A549 (cell line): ENCODE results near the gene ST6GALNAC5. TPM values are rescaled to one million over a fixed set of nuclear protein-coding genes. Genes with fewer than 3 reads are reported as not detected.

Experiments used
- ATAC-seq, 2 experiments: fragments of 200-7000 bp in 1 of 2; fragments of >200 bp in 1 of 2; cut with Nextera tagmentation in 1 of 2; cut with Tn5 transposase in 1 of 2; 3 replicates each; pipeline versions ENCODE4 v1.8.0 to v1.9.1; 2018 to 2020; ENCODE audit warnings: mild to moderate bottlenecking in 1 of 2, moderate library complexity in 1 of 2
- CTCF ChIA-PET: fragments of 300-600 bp; sonication (Branson Sonifier 250); formaldehyde crosslinking; extraction: SDS; loops from one replicate; lab custom pipeline; 2021; ENCODE audit warnings: antibody characterized with exemption, inconsistent platforms; lab: Yijun Ruan, JAX
- POLR2A ChIA-PET: fragments of 350-600 bp; formaldehyde crosslinking; extraction: SDS; loops from one replicate; lab custom pipeline; 2021; ENCODE audit warnings: antibody characterized with exemption, inconsistent platforms; lab: Yijun Ruan, JAX
- DNase-seq, 2 experiments: peaks; one replicate each; pipeline versions ENCODE4 v3.0.0 to v3.0.0-alpha.2; 2011 to 2016; ENCODE audit warnings: low read depth in 1 of 2, low spot score in 1 of 2
- FAIRE-seq: peaks from 2 replicates; lab custom pipeline; 2011; peaks lifted over from hg19 to GRCh38; lab: Jason Lieb, UNC
- H3K27ac ChIP-seq, 2 experiments: fragments of >200 bp; sonication (Bioruptor Twin); formaldehyde crosslinking; 3 replicates each; pipeline ENCODE4 v1.5.1; 2016 to 2017
- H3K4me1 ChIP-seq: fragments of >200 bp; sonication (Bioruptor Twin); formaldehyde crosslinking; 3 replicates; pipeline ENCODE4 v1.6.1; 2016
- H3K4me2 ChIP-seq: fragments of >200 bp; sonication (Bioruptor Twin); formaldehyde crosslinking; 3 replicates; pipeline ENCODE4 v1.6.1; 2016
- H3K4me3 ChIP-seq: fragments of >200 bp; sonication (Bioruptor Twin); formaldehyde crosslinking; 3 replicates; pipeline ENCODE4 v1.5.1; 2016
- H3K9me3 ChIP-seq: fragments of >200 bp; sonication (Bioruptor Twin); formaldehyde crosslinking; 3 replicates; pipeline ENCODE4 v1.6.1; 2016
- BCL3 ChIP-seq: fragments of >200 bp; sonication (Bioruptor Twin); formaldehyde crosslinking; IDR thresholded peaks from 3 replicates; pipeline ENCODE4 v1.6.1; 2016
- BHLHE40 ChIP-seq: IDR thresholded peaks from 2 replicates; pipeline ENCODE4 v1.6.1; 2012; ENCODE audit warnings: low read depth, low read length, inconsistent platforms
- CBX2 ChIP-seq: fragments of 200-600 bp; sonication (generic); IDR thresholded peaks from 2 replicates; pipeline ENCODE4 v1.6.1; 2016; ENCODE audit warnings: low read depth, mild to moderate bottlenecking, borderline replicate concordance
- CBX8 ChIP-seq: fragments of 200-600 bp; sonication (generic); IDR thresholded peaks from 2 replicates; pipeline ENCODE4 v1.6.1; 2016
- CEBPB ChIP-seq, 2 experiments: fragments of >200 bp in 1 of 2; sonication (Bioruptor Twin) in 1 of 2; formaldehyde crosslinking in 1 of 2; IDR thresholded peaks; 2 replicates each; pipeline ENCODE4 v1.6.1; 2012 to 2016
- CTCF ChIP-seq: fragments of >200 bp; sonication (Bioruptor Twin); formaldehyde crosslinking; IDR thresholded peaks from 3 replicates; pipeline ENCODE4 v1.5.1; 2016
- EHMT2 ChIP-seq: fragments of 200-600 bp; sonication (generic); IDR thresholded peaks from 2 replicates; pipeline ENCODE4 v1.6.1; 2016; ENCODE audit warnings: antibody characterized with exemption, low read depth, mild to moderate bottlenecking, moderate library complexity
- HDAC2 ChIP-seq: fragments of 200-600 bp; sonication (generic); IDR thresholded peaks from 2 replicates; pipeline ENCODE4 v1.6.1; 2016
- HMGXB4 ChIP-seq: fragments of 250-450 bp; sonication (Bioruptor Pico); IDR thresholded peaks from 2 replicates; pipeline ENCODE4 v1.5.0; 2021; ENCODE audit warnings: mild to moderate bottlenecking, moderate library complexity, borderline replicate concordance
- HOXA7 ChIP-seq: fragments of 250-450 bp; sonication (Bioruptor Pico); IDR thresholded peaks from 2 replicates; pipeline ENCODE4 v1.5.0; 2020; ENCODE audit warnings: mild to moderate bottlenecking, moderate library complexity
- JUN ChIP-seq, 2 experiments: fragments of >200 bp; sonication (Bioruptor Twin); formaldehyde crosslinking; IDR thresholded peaks; 2 replicates in 1 of 2; 3 replicates in 1 of 2; pipeline ENCODE4 v1.6.1; 2016 to 2017
- JUNB ChIP-seq: fragments of >200 bp; sonication (Bioruptor Twin); formaldehyde crosslinking; IDR thresholded peaks from 2 replicates; pipeline ENCODE4 v1.6.1; 2016
- KDM1A ChIP-seq: fragments of 200-600 bp; sonication (generic); IDR thresholded peaks from 2 replicates; pipeline ENCODE4 v1.6.1; 2016; ENCODE audit warnings: low read depth, mild to moderate bottlenecking
- KDM5A ChIP-seq: fragments of 200-600 bp; sonication (generic); IDR thresholded peaks from 2 replicates; pipeline ENCODE4 v1.6.1; 2016; ENCODE audit warnings: antibody characterized with exemption, mild to moderate bottlenecking
- MYC ChIP-seq: IDR thresholded peaks from 2 replicates; pipeline ENCODE4 v1.6.1; 2012; ENCODE audit warnings: mild to moderate bottlenecking, inconsistent platforms, low read length, improper control_type of control experiment, borderline replicate concordance
- NPAS2 ChIP-seq: fragments of 250-450 bp; sonication (Bioruptor Pico); IDR thresholded peaks from 2 replicates; pipeline ENCODE4 v1.8.0; 2022; ENCODE audit warnings: mild to moderate bottlenecking, moderate library complexity, borderline replicate concordance
- RARB ChIP-seq: fragments of 250-450 bp; sonication (Bioruptor Pico); IDR thresholded peaks from 2 replicates; pipeline ENCODE4 v1.8.0; 2021; ENCODE audit warnings: mild to moderate bottlenecking, moderate library complexity
- RCOR1 ChIP-seq: fragments of 150-350 bp; IDR thresholded peaks from 2 replicates; pipeline ENCODE4 v1.6.1; 2014; ENCODE audit warnings: antibody characterized with exemption, low read length, low read depth
- REST ChIP-seq: fragments of 200-600 bp; sonication (generic); IDR thresholded peaks from 2 replicates; pipeline ENCODE4 v1.6.1; 2016; ENCODE audit warnings: antibody characterized with exemption, mild to moderate bottlenecking, moderate library complexity
- RFX5 ChIP-seq: fragments of 450-650 bp; IDR thresholded peaks from 2 replicates; pipeline ENCODE4 v1.7.1; 2014; ENCODE audit warnings: antibody characterized with exemption, mild to moderate bottlenecking, moderate library complexity
- RNF2 ChIP-seq: fragments of 200-600 bp; sonication (generic); IDR thresholded peaks from 2 replicates; pipeline ENCODE4 v1.6.1; 2016; ENCODE audit warnings: low read depth, mild to moderate bottlenecking, antibody characterized with exemption, moderate library complexity, borderline replicate concordance
- SREBF2 ChIP-seq: fragments of 450-650 bp; IDR thresholded peaks from 2 replicates; pipeline ENCODE4 v1.6.1; 2014; ENCODE audit warnings: mild to moderate bottlenecking, moderate library complexity
- TFCP2L1 ChIP-seq: fragments of 250-450 bp; sonication (Bioruptor Pico); IDR thresholded peaks from 2 replicates; pipeline ENCODE4 v1.5.0; 2021; ENCODE audit warnings: mild to moderate bottlenecking
- TP53 ChIP-seq: fragments of 250-450 bp; sonication (Bioruptor Pico); IDR thresholded peaks from 2 replicates; pipeline ENCODE4 v1.5.0; 2021; ENCODE audit warnings: mild to moderate bottlenecking, moderate library complexity
- ZFP36 ChIP-seq: fragments of 450-650 bp; IDR thresholded peaks from 2 replicates; pipeline ENCODE4 v1.6.1; 2014; ENCODE audit warnings: borderline replicate concordance; ENCODE audit not compliant: partially characterized antibody
- WGBS: methylation state at CpG from one replicate; pipeline ENCODE4 v1.1.6; 2017; ENCODE audit errors: missing lambda C conversion rate; 5-methylcytosine and 5-hydroxymethylcytosine counted together
- polyA plus RNA-seq, 4 experiments: library from polyadenylated mRNA; depleted of rRNA in 3 of 4; stranded (reverse); fragments of >200 nt; fragmentation: RNase III in 1 of 4; extraction: RNeasy Plus Mini Kit Qiagen cat#74134 plus additional on column Dnase treatment in 1 of 4; gene quantifications; 2 replicates in 3 of 4; 3 replicates in 1 of 4; pipeline ENCODE4 v1.2.3, GENCODE V29; 2011 to 2017

ST6GALNAC5 gene
- polyA plus RNA-seq, 2 of the 4 experiments (the other 2 are of a cell fraction) = not detected

- DNase-seq = no peak
- no peak for TF ChIP-seq MYC
- no peak for TF ChIP-seq KDM5A
- TF ChIP-seq NPAS2 (CRISPR knock-in tag) = no peak
- TF ChIP-seq CEBPB (IDR thresholded peaks at IDR 0.05) = no peak
- TF ChIP-seq RFX5 = no peak
- TF ChIP-seq KDM1A = no peak
- no peak for TF ChIP-seq CBX2
- no peak for TF ChIP-seq RCOR1
- TF ChIP-seq HOXA7 = no peak
- TF ChIP-seq BHLHE40 = no peak
- TF ChIP-seq TP53 (CRISPR knock-in tag) = no peak
- no peak for TF ChIP-seq RARB
- no peaks in the 10 kb centered on the region for H3K9me3 ChIP-seq
- CTCF ChIA-PET = no interaction called here
- H3K4me2 ChIP-seq = no peak overlapping the region
- peaks cover 20% of the 10 kb centered on the region for H3K4me1 ChIP-seq
- ATAC-seq = no peak
- no peak overlapping the region for H3K27ac ChIP-seq
- no peak overlapping the region for H3K4me3 ChIP-seq
- FAIRE-seq = no peak
- POLR2A ChIA-PET = no interaction called here
These were observed 169.8 kb downstream of the ST6GALNAC5 start for GRCh38 chr1:77037038-77037437.

- Histone ChIP-seq H3K4me3 (no peak overlapping the region), H3K4me2 (no peak overlapping the region), H3K4me1 (peaks cover 17% of the 10 kb centered on the region), H3K9me3 (no peaks in the 10 kb centered on the region), H3K27ac (peak overlapping the region in 1 of 2 experiments; percentile 82; a peak in 1 of 6 replicates)
- 23% methylated on average over 1 of the region's 1 CpG for WGBS
- ChIA-PET POLR2A (no interaction called here), CTCF (no interaction called here)
- DNase-seq = no peak
- ATAC-seq = no peak
- FAIRE-seq = no peak
- TF ChIP-seq ZFP36 (no peak), JUNB (no peak), CEBPB (IDR thresholded peaks at IDR 0.05) (no peak), REST (no peak), JUN (IDR thresholded peaks at IDR 0.05) (no peak)
- TF ChIP-seq, all 56 proteins: peak for 0
These were observed 170.7 kb downstream of the ST6GALNAC5 start for GRCh38 chr1:77038000-77038399.

GRCh38 chr1:77039111-77039510 is 171.8 kb downstream of the ST6GALNAC5 start:
- WGBS = 100% methylated on average over 1 of the region's 1 CpG
- Histone ChIP-seq H3K4me3 (no peak overlapping the region), H3K27ac (peak overlapping the region; percentile 82 to 87), H3K9me3 (no peaks in the 10 kb centered on the region), H3K4me2 (peak overlapping the region; percentile 74), H3K4me1 (peaks cover 17% of the 10 kb centered on the region)
- TF ChIP-seq CBX8 (no peak), MYC (no peak), RNF2 (no peak), CTCF (no peak), SREBF2 (no peak), TFCP2L1 (CRISPR knock-in tag) (no peak), TP53 (CRISPR knock-in tag) (no peak), HMGXB4 (CRISPR knock-in tag) (no peak), HDAC2 (no peak), JUNB (no peak), RARB (no peak), EHMT2 (no peak), BCL3 (no peak)
- POLR2A ChIA-PET = no interaction called here
- CTCF ChIA-PET = interaction anchor here (0.5 kb wide), 1 partner anchor 294 kb away, joined by 3 read pairs; no protein-coding TSS in a partner anchor
- DNase-seq = no peak
- peak; percentile 22 to 37; a peak in 4 of 6 replicates for ATAC-seq
- FAIRE-seq = no peak
